ENCODE data around the gene KLHDC10.
"Not testable (repeated sequence)": the region's sequence is repeated elsewhere in the genome, so short reads cannot be mapped to it uniquely, and the experiment has no call there.

KLHDC10 gene

GRCh38 chr7:130153211-130153908 is 83.0 kb downstream of the KLHDC10 start:
- in situ Hi-C loops (cut with MboI; ENCODE audit: low sequenced_read_pairs) = no loop called here

- in situ Hi-C loops (cut with MboI; ENCODE audit: low sequenced_read_pairs) = no loop called here
Measured at GRCh38 chr7:130154131-130154500, 83.8 kb downstream of the KLHDC10 start.

GRCh38 chr7:130154501-130155317 is 84.4 kb downstream of the KLHDC10 start:
- in situ Hi-C loops (cut with MboI; ENCODE audit: low sequenced_read_pairs) = no loop called here

GRCh38 chr7:130156140-130156539 is 85.8 kb downstream of the KLHDC10 start:
- in situ Hi-C loops (cut with MboI; ENCODE audit: low sequenced_read_pairs) = no loop called here

- in situ Hi-C loops (cut with MboI; ENCODE audit: low sequenced_read_pairs) = no loop called here
Measured at GRCh38 chr7:130157700-130158099, 87.4 kb downstream of the KLHDC10 start.

- in situ Hi-C loops (cut with MboI; ENCODE audit: low sequenced_read_pairs) = no loop called here
Measured at GRCh38 chr7:130160023-130160422, 89.7 kb downstream of the KLHDC10 start.

- in situ Hi-C loops (cut with MboI; ENCODE audit: low sequenced_read_pairs) = no loop called here
Measured at GRCh38 chr7:130160455-130160854, 90.1 kb downstream of the KLHDC10 start.

GRCh38 chr7:130162196-130162595 is 91.9 kb downstream of the KLHDC10 start:
- in situ Hi-C loops (cut with MboI; ENCODE audit: low sequenced_read_pairs) = no loop called here

- in situ Hi-C loops (cut with MboI; ENCODE audit: low sequenced_read_pairs) = no loop called here
Measured at GRCh38 chr7:130174237-130174959, 104.1 kb downstream of the KLHDC10 start.

- in situ Hi-C loops (cut with MboI; ENCODE audit: low sequenced_read_pairs) = no loop called here
Measured at GRCh38 chr7:130178251-130178650, 107.9 kb downstream of the KLHDC10 start.

GRCh38 chr7:130179631-130180030 is 109.3 kb downstream of the KLHDC10 start:
- in situ Hi-C loops (cut with MboI; ENCODE audit: low sequenced_read_pairs) = no loop called here

GRCh38 chr7:130180571-130181262 is 110.4 kb downstream of the KLHDC10 start:
- in situ Hi-C loops (cut with MboI; ENCODE audit: low sequenced_read_pairs) = no loop called here

- in situ Hi-C loops (cut with MboI; ENCODE audit: low sequenced_read_pairs) = no loop called here
Measured at GRCh38 chr7:130181263-130181605, 110.9 kb downstream of the KLHDC10 start.

GRCh38 chr7:130182990-130183389 is 112.7 kb downstream of the KLHDC10 start:
- in situ Hi-C loops (cut with MboI; ENCODE audit: low sequenced_read_pairs) = no loop called here

GRCh38 chr7:130184349-130184748 is 114.0 kb downstream of the KLHDC10 start:
- in situ Hi-C loops (cut with MboI; ENCODE audit: low sequenced_read_pairs) = not testable (repeated sequence)
